ENCODE data around the gene SORCS3. TPM values are rescaled to one million over a fixed set of nuclear protein-coding genes. Genes with fewer than 3 reads are reported as not detected.

Gene SORCS3
- total and polyA plus RNA-seq, 9 of the 15 experiments (the other 6 are each of a cell fraction or from before 2014, with no cell fraction given) = not detected

GRCh38 chr10:104779701-104780100, 138.6 kb downstream of the SORCS3 start (continued):
- TF ChIP-seq ZNF592 (IDR thresholded peaks at IDR 0.05) = no peak
- TF ChIP-seq NR2F6 (CRISPR knock-in tag; IDR thresholded peaks at IDR 0.05) = no peak
- no peak for TF ChIP-seq KDM1A (IDR thresholded peaks at IDR 0.05)
- no peak for TF ChIP-seq MTA3 (IDR thresholded peaks at IDR 0.05; ENCODE audit: borderline replicate concordance)
- TF ChIP-seq ZNF589 (CRISPR knock-in tag; IDR thresholded peaks at IDR 0.05; ENCODE audit: low read depth) = no peak
- TF ChIP-seq TRIM24 (IDR thresholded peaks at IDR 0.05) = no peak
- no peak for TF ChIP-seq SP1 (CRISPR knock-in tag; IDR thresholded peaks at IDR 0.05)
- TF ChIP-seq FUS (optimal IDR thresholded peaks at IDR 0.05; ENCODE audit: low read depth, low read length) = no peak

GRCh38 chr10:104780165-104780564, 139.1 kb downstream of the SORCS3 start:
- ChIA-PET CTCF (ENCODE audit: low intra/inter-chr PET ratio) (no interaction called here), POLR2A (no interaction called here)
- H4K20me1 ChIP-seq (replicated peaks; ENCODE audit: control insufficient read depth, insufficient read depth, low read length) = no peaks in the 10 kb centered on the region
- no peak overlapping the region for H3K9ac ChIP-seq (ENCODE audit: insufficient read depth in 1 of 2, low read depth in 2 of 2, low read length in 2 of 2)
- 0% methylated on average over 5 of the region's 5 CpGs for WGBS (ENCODE audit: insufficient coverage, low coverage, missing lambda C conversion rate)
- DNase-seq (ENCODE audit: extremely low read depth in 1 of 4, low spot score in 3 of 4) = no peak
- in situ Hi-C loops (cut with MboI) = no loop called here
- no peak overlapping the region for H3K4me2 ChIP-seq (ENCODE audit: insufficient read depth, low read length)
- H3K9me1 ChIP-seq (ENCODE audit: control insufficient read depth, insufficient read depth, low read length) = no peaks in the 10 kb centered on the region
- no peaks in the 10 kb centered on the region for H3K79me2 ChIP-seq (ENCODE audit: control insufficient read depth, insufficient read depth, low read length)
- H3K36me3 ChIP-seq (ENCODE audit: control insufficient read depth, insufficient read depth, low read length) = no peaks in the 10 kb centered on the region
- intact Hi-C loops (cut with micrococcal nuclease) = no loop called here
- H3K4me3 ChIP-seq = no peak overlapping the region
- no TSS peak for BruUV-seq (replicated peaks)
- FAIRE-seq = no peak
- no peaks in the 10 kb centered on the region for H3K9me3 ChIP-seq (replicated peaks; ENCODE audit: control insufficient read depth, insufficient read depth, low read depth, low read length)
- ATAC-seq = no peak
- no peak overlapping the region for H2AFZ ChIP-seq (ENCODE audit: low read depth, low read length)
- H3K27ac ChIP-seq (ENCODE audit: extremely low read depth, low read depth, low read length) = no peak overlapping the region
- H3K27me3 ChIP-seq (ENCODE audit: control insufficient read depth in 2 of 2, insufficient read depth in 2 of 2, low read length in 2 of 2) = no peaks in the 10 kb centered on the region
- H3K4me1 ChIP-seq (replicated peaks in 1 of 2; ENCODE audit: control insufficient read depth in 2 of 2, insufficient read depth in 2 of 2, low read length in 2 of 2) = no peaks in the 10 kb centered on the region
- TF ChIP-seq PPARD (CRISPR knock-in tag; IDR thresholded peaks at IDR 0.05) (no peak), CBFA2T2 (conservative IDR thresholded peaks at IDR 0.05) (no peak), ZNF395 (CRISPR knock-in tag; IDR thresholded peaks at IDR 0.05) (no peak), ZNF644 (tag; IDR thresholded peaks at IDR 0.05; ENCODE audit: low read depth) (no peak), ZBTB43 (CRISPR knock-in tag; IDR thresholded peaks at IDR 0.05) (no peak), JUN (IDR thresholded peaks at IDR 0.05; ENCODE audit: borderline replicate concordance, low read depth, low read length) (no peak), JUN (CRISPR knock-in tag; IDR thresholded peaks at IDR 0.05; ENCODE audit: borderline replicate concordance) (no peak), ZNF263 (CRISPR knock-in tag; IDR thresholded peaks at IDR 0.05; ENCODE audit: borderline replicate concordance) (no peak), ARID1B (IDR thresholded peaks at IDR 0.05) (no peak)

Data from K562 (cell line).